VCaP (cell line): ENCODE measurements around the gene STAC.

Source experiments
- H3K27ac ChIP-seq: fragments of 450-650 bp; 2 replicates; pipeline ENCODE4 v1.5.1; 2017
- CTCF ChIP-seq: fragments of 450-650 bp; conservative IDR thresholded peaks from 2 replicates; pipeline ENCODE4 v1.5.1; 2017; ENCODE audit warnings: mild to moderate bottlenecking, moderate library complexity

STAC gene

GRCh38 chr3:36477655-36478054 is 97.4 kb downstream of the STAC start:
- TF ChIP-seq CTCF, result no peak
- no peak overlapping the region for H3K27ac ChIP-seq

- H3K27ac ChIP-seq, result no peak overlapping the region
These were observed 100.8 kb downstream of the STAC start for GRCh38 chr3:36480911-36481648.

GRCh38 chr3:36482256-36482655 is 102.0 kb downstream of the STAC start:
- H3K27ac ChIP-seq, result no peak overlapping the region
- no peak for TF ChIP-seq CTCF

More at GRCh38 chr3:36480911-36481648, 100.8 kb downstream of the STAC start:
- TF ChIP-seq CTCF, result no peak

GRCh38 chr3:36482880-36483279 is 102.6 kb downstream of the STAC start:
- no peak overlapping the region for H3K27ac ChIP-seq
- no peak for TF ChIP-seq CTCF

- H3K27ac ChIP-seq, result no peak overlapping the region
These were observed 103.4 kb downstream of the STAC start for GRCh38 chr3:36483709-36484108.

GRCh38 chr3:36484386-36484785 is 104.1 kb downstream of the STAC start:
- no peak for TF ChIP-seq CTCF
- H3K27ac ChIP-seq, result no peak overlapping the region

More at GRCh38 chr3:36483709-36484108, 103.4 kb downstream of the STAC start:
- TF ChIP-seq CTCF, result no peak

GRCh38 chr3:36486009-36486795 is 105.9 kb downstream of the STAC start:
- no peak for TF ChIP-seq CTCF
- no peak overlapping the region for H3K27ac ChIP-seq
